K562 (cell line): ENCODE data around the gene TRIM27. TPM values are rescaled to one million over a fixed set of nuclear protein-coding genes. Genes with fewer than 3 reads are reported as not detected.
A peak's percentile ranks its signal among the peaks of the same experiment; 100 is the strongest.

Source experiments
- CCNT2 ChIP-seq: IDR thresholded peaks from 2 replicates; pipeline ENCODE4 v1.6.1; 2011; ENCODE audit warnings: borderline replicate concordance, low read depth, mild to moderate bottlenecking, moderate library complexity, mixed read lengths, low read length; ENCODE audit not compliant: insufficient read length; ENCODE audit errors: extremely low read depth
- CEBPB ChIP-seq: fragments of 450-650 bp; IDR thresholded peaks from 2 replicates; pipeline ENCODE4 v1.6.1; 2016; ENCODE audit warnings: missing genetic modification characterization, missing compliant biosample characterization
- GABPB1 ChIP-seq: sonication (generic); formaldehyde crosslinking; IDR thresholded peaks from 2 replicates; pipeline ENCODE4 v1.8.0; 2022; ENCODE audit warnings: mild to moderate bottlenecking, missing genetic modification reagents
- GTF2E2 ChIP-seq: fragments of 200-800 bp; sonication (Bioruptor generic); IDR thresholded peaks from 2 replicates; pipeline ENCODE4 v1.6.1; 2016; ENCODE audit warnings: missing genetic modification characterization, missing compliant biosample characterization
- HDGF ChIP-seq: fragments of 450-650 bp; IDR thresholded peaks from 2 replicates; pipeline ENCODE4 v1.6.1; 2016
- MEF2A ChIP-seq: IDR thresholded peaks from 2 replicates; pipeline ENCODE4 v1.6.1; 2011; ENCODE audit warnings: low read depth, mild to moderate bottlenecking, low read length, moderate library complexity; ENCODE audit not compliant: control insufficient read depth
- REST ChIP-seq, 2 experiments: fragments of 450-650 bp; formaldehyde crosslinking in 1 of 2; IDR thresholded peaks; 2 replicates each; pipeline versions ENCODE4 v1.4.0 to v1.6.1; 2014 to 2020; ENCODE audit warnings: mild to moderate bottlenecking in 2 of 2, borderline replicate concordance in 1 of 2, low read depth in 1 of 2
- SAFB ChIP-seq: fragments of 200-400 bp; formaldehyde crosslinking; IDR thresholded peaks from 2 replicates; pipeline ENCODE4 v1.6.1; 2017; ENCODE audit warnings: low read depth, low read length, borderline replicate concordance
- SLC30A9 ChIP-seq: fragments of 250-450 bp; sonication (Bioruptor Pico); IDR thresholded peaks from 2 replicates; pipeline ENCODE4 v1.8.0; 2022; ENCODE audit warnings: mild to moderate bottlenecking, moderate library complexity
- TBL1XR1 ChIP-seq, 2 experiments: IDR thresholded peaks; 2 replicates each; pipeline ENCODE4 v1.6.1; 2012; ENCODE audit warnings: improper control_type of control experiment in 2 of 2, low read length in 2 of 2, mild to moderate bottlenecking in 1 of 2
- TGIF2 ChIP-seq: sonication (generic); formaldehyde crosslinking; IDR thresholded peaks from 2 replicates; pipeline ENCODE4 v1.8.1; 2022; ENCODE audit warnings: mild to moderate bottlenecking, missing genetic modification reagents, moderate library complexity
- TSHZ1 ChIP-seq: fragments of 250-450 bp; sonication (Bioruptor Pico); IDR thresholded peaks from 2 replicates; pipeline ENCODE4 v1.4.0; 2020; ENCODE audit warnings: mild to moderate bottlenecking, moderate library complexity
- WHSC1 ChIP-seq: IDR thresholded peaks from one replicate; pipeline ENCODE4 v1.6.1; 2012; ENCODE audit warnings: low read length, control low read depth, inconsistent platforms
- XRCC5 ChIP-seq: fragments of 200-400 bp; formaldehyde crosslinking; IDR thresholded peaks from 2 replicates; pipeline ENCODE4 v1.6.1; 2017; ENCODE audit warnings: low read depth, mild to moderate bottlenecking, low read length
- ZEB2 ChIP-seq: fragments of 450-650 bp; IDR thresholded peaks from 2 replicates; pipeline ENCODE4 v1.6.1; 2016
- ZKSCAN3 ChIP-seq: fragments of 250-450 bp; sonication (Bioruptor Pico); IDR thresholded peaks from 2 replicates; pipeline ENCODE4 v1.4.0; 2020
- ZNF316 ChIP-seq: fragments of 450-650 bp; IDR thresholded peaks from 2 replicates; pipeline ENCODE4 v1.6.1; 2016
- ZNF76 ChIP-seq: fragments of 250-450 bp; sonication (Bioruptor Pico); IDR thresholded peaks from 2 replicates; pipeline ENCODE4 v1.4.0; 2020; ENCODE audit warnings: mild to moderate bottlenecking, moderate library complexity, borderline replicate concordance
- polyA plus RNA-seq, 8 experiments: library from polyadenylated mRNA; depleted of rRNA in 4 of 8; stranded (reverse) in 5 of 8; unstranded in 3 of 8; fragments of >200 nt; fragmentation: Nextera tagmentation in 2 of 8; fragmentation: Illumina TruSeq in 1 of 8; extraction: Ambion mirVana in 2 of 8; extraction: Trizol in 1 of 8; gene quantifications; 2 replicates each; pipeline versions ENCODE4 v1.2.1 to v1.2.3, GENCODE V29; 2011 to 2014; ENCODE audit warnings: inconsistent platforms in 1 of 8, missing spikeins in 1 of 8
- total RNA-seq, 7 experiments: library from RNA; depleted of rRNA in 6 of 7; stranded (reverse); fragments of >200 nt in 6 of 7; fragmentation: Illumina TruSeq in 2 of 7; extraction: Trizol in 2 of 7; gene quantifications; 2 replicates each; pipeline versions ENCODE4 v1.2.1 to v1.2.3, GENCODE V29; 2011 to 2021; ENCODE audit warnings: low replicate concordance in 1 of 7

TRIM27 gene
- total and polyA plus RNA-seq, 9 of the 15 experiments (the other 6 are each of a cell fraction or from before 2014, with no cell fraction given): 37.7 to 235 (median 122) TPM

- no peak for TF ChIP-seq CCNT2
- peak; percentile 49 for TF ChIP-seq REST (IDR thresholded peaks at IDR 0.05; ENCODE audit: borderline replicate concordance)
- no peak for TF ChIP-seq REST (CRISPR knock-in tag; IDR thresholded peaks at IDR 0.05; ENCODE audit: low read depth)
- no peak; a peak in 1 of 4 replicates for TF ChIP-seq TBL1XR1 (IDR thresholded peaks at IDR 0.05; ENCODE audit: low read length in 2 of 2)
- peak; percentile 92 for TF ChIP-seq HDGF
- TF ChIP-seq TGIF2: no peak
- TF ChIP-seq ZKSCAN3 (CRISPR knock-in tag): no peak
- TF ChIP-seq ZNF76 (CRISPR knock-in tag): no peak
- no peak for TF ChIP-seq CEBPB (tag)
- TF ChIP-seq SLC30A9 (CRISPR knock-in tag): no peak
- peak; percentile 97 for TF ChIP-seq ZNF316
- TF ChIP-seq XRCC5: 0 out of 2 replicates have a peak, but pooled peaks have one; percentile 14
- no peak for TF ChIP-seq SAFB
- peak; percentile 34; the same call in 1 of the 2 replicates for TF ChIP-seq GABPB1
- no peak for TF ChIP-seq WHSC1
- TF ChIP-seq GTF2E2 (tag): no peak
- no peak for TF ChIP-seq MEF2A
- peak; percentile 94 for TF ChIP-seq ZEB2
- no peak for TF ChIP-seq TSHZ1 (CRISPR knock-in tag)
Measured at GRCh38 chr6:28960846-28961500, 37.2 kb upstream of the TRIM27 start (continued).
